ENCODE results near the gene ERC2.

ERC2 gene

GRCh38 chr3:55751730-55752129, 716.5 kb downstream of the ERC2 start:
- Histone ChIP-seq H3K79me2 (ENCODE audit: control insufficient read depth, insufficient read depth, low read length, unreplicated experiment) (no peaks in the 10 kb centered on the region), H3K27me3 (ENCODE audit: insufficient read depth, low read length) (no peaks in the 10 kb centered on the region), H3K4me3 (ENCODE audit: low read depth, low read length) (no peak overlapping the region), H2AFZ (ENCODE audit: low read length, unreplicated experiment) (no peak overlapping the region), H3K36me3 (ENCODE audit: insufficient read depth, low read length) (no peaks in the 10 kb centered on the region), H3K27ac (ENCODE audit: low read depth, low read length) (no peak overlapping the region), H3K4me1 (ENCODE audit: control insufficient read depth, insufficient read depth, low read length, unreplicated experiment) (no peaks in the 10 kb centered on the region)

- Histone ChIP-seq H3K4me1 (ENCODE audit: control insufficient read depth, insufficient read depth, low read length, unreplicated experiment) (no peaks in the 10 kb centered on the region), H3K36me3 (ENCODE audit: insufficient read depth, low read length) (no peaks in the 10 kb centered on the region), H3K4me3 (ENCODE audit: low read depth, low read length) (no peak overlapping the region), H2AFZ (ENCODE audit: low read length, unreplicated experiment) (no peak overlapping the region), H3K27me3 (ENCODE audit: insufficient read depth, low read length) (no peaks in the 10 kb centered on the region), H3K27ac (ENCODE audit: low read depth, low read length) (no peak overlapping the region), H3K79me2 (ENCODE audit: control insufficient read depth, insufficient read depth, low read length, unreplicated experiment) (no peaks in the 10 kb centered on the region)
These were observed 717.7 kb downstream of the ERC2 start for GRCh38 chr3:55750525-55750924.

- Histone ChIP-seq H3K27me3 (ENCODE audit: insufficient read depth, low read length) (no peaks in the 10 kb centered on the region), H3K79me2 (ENCODE audit: control insufficient read depth, insufficient read depth, low read length, unreplicated experiment) (no peaks in the 10 kb centered on the region), H3K27ac (ENCODE audit: low read depth, low read length) (no peak overlapping the region), H3K36me3 (ENCODE audit: insufficient read depth, low read length) (no peaks in the 10 kb centered on the region), H3K4me3 (ENCODE audit: low read depth, low read length) (no peak overlapping the region), H3K4me1 (ENCODE audit: control insufficient read depth, insufficient read depth, low read length, unreplicated experiment) (no peaks in the 10 kb centered on the region), H2AFZ (ENCODE audit: low read length, unreplicated experiment) (no peak overlapping the region)
These were observed 719.2 kb downstream of the ERC2 start for GRCh38 chr3:55749036-55749435.

GRCh38 chr3:55746808-55747413, 721.4 kb downstream of the ERC2 start:
- no peak overlapping the region for H3K4me3 ChIP-seq (ENCODE audit: low read depth, low read length)
- no peak overlapping the region for H3K27ac ChIP-seq (ENCODE audit: low read depth, low read length)
- H2AFZ ChIP-seq (ENCODE audit: low read length, unreplicated experiment), result no peak overlapping the region
- no peaks in the 10 kb centered on the region for H3K27me3 ChIP-seq (ENCODE audit: insufficient read depth, low read length)
- no peaks in the 10 kb centered on the region for H3K79me2 ChIP-seq (ENCODE audit: control insufficient read depth, insufficient read depth, low read length, unreplicated experiment)
- no peaks in the 10 kb centered on the region for H3K4me1 ChIP-seq (ENCODE audit: control insufficient read depth, insufficient read depth, low read length, unreplicated experiment)
- no peaks in the 10 kb centered on the region for H3K36me3 ChIP-seq (ENCODE audit: insufficient read depth, low read length)

GRCh38 chr3:55742832-55743136, 725.5 kb downstream of the ERC2 start:
- Histone ChIP-seq H3K27ac (ENCODE audit: low read depth, low read length) (no peak overlapping the region), H3K79me2 (ENCODE audit: control insufficient read depth, insufficient read depth, low read length, unreplicated experiment) (no peaks in the 10 kb centered on the region), H3K4me3 (ENCODE audit: low read depth, low read length) (no peak overlapping the region), H3K36me3 (ENCODE audit: insufficient read depth, low read length) (no peaks in the 10 kb centered on the region), H2AFZ (ENCODE audit: low read length, unreplicated experiment) (no peak overlapping the region), H3K27me3 (ENCODE audit: insufficient read depth, low read length) (no peaks in the 10 kb centered on the region), H3K4me1 (ENCODE audit: control insufficient read depth, insufficient read depth, low read length, unreplicated experiment) (no peaks in the 10 kb centered on the region)

DNA sequence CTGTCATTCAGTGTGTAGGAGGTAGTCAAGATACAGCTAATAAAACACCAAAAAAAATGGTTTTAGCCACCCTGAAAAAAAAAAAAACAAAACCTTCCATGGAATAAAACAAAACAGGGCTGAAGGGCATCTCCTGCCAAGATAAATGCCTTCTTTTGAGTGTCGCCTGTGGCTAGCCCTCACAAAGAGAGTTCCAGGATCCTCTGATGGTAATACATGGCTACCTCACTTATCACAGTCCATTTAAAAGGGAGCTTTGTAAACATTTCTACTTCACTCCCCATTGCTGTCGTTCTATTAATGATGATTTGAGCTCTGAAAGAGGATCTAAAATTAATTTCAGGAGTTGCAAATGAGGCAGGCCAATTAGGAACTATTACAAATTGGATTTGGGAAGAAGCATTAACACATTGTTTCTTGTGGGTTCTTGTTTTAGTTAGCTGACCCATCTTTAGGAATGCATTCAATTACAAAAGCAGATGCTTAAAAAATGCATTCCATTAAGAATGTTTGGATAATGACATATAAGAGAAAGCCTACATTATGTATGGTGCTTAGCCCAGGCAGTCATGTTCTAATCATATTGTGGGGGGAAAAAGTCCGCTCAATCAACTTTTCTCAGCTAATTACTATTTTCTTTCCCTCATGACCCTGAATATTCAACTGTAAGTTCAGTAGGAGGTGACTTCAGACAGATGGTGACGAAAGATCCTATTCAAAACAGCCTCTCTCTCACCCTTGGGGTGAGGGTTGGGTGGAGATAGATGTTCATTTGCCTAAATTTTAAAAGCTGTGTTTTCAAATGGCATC, 726.0 kb downstream of the ERC2 start:
- no peak overlapping the region for H3K4me3 ChIP-seq (ENCODE audit: low read depth, low read length)
- H3K27me3 ChIP-seq (ENCODE audit: insufficient read depth, low read length), result no peaks in the 10 kb centered on the region
- H3K79me2 ChIP-seq (ENCODE audit: control insufficient read depth, insufficient read depth, low read length, unreplicated experiment), result no peaks in the 10 kb centered on the region
- no peaks in the 10 kb centered on the region for H3K4me1 ChIP-seq (ENCODE audit: control insufficient read depth, insufficient read depth, low read length, unreplicated experiment)
- no peaks in the 10 kb centered on the region for H3K36me3 ChIP-seq (ENCODE audit: insufficient read depth, low read length)
- no peak overlapping the region for H3K27ac ChIP-seq (ENCODE audit: low read depth, low read length)
- H2AFZ ChIP-seq (ENCODE audit: low read length, unreplicated experiment), result no peak overlapping the region

DNA sequence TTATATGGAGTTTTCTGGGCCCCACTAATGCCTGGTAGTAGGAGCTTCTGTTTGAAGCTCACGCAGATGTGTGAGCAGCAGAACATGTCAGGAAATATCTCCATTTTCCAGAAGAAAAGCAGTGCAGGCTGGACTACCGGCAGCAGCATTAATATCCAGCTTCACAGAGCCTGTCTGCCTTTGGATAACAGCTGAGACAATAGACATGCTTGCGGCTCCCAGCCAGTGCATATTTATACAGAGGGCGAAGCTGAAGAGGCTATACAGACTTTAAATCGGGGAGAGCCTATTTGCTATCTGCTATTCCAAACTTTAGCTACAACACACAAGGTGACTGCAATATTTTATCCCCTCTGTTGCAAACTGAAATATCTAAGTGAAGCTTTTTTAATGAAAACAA, 731.1 kb downstream of the ERC2 start:
- H3K79me2 ChIP-seq (ENCODE audit: control insufficient read depth, insufficient read depth, low read length, unreplicated experiment), result no peaks in the 10 kb centered on the region
- no peak overlapping the region for H3K27ac ChIP-seq (ENCODE audit: low read depth, low read length)
- H3K27me3 ChIP-seq (ENCODE audit: insufficient read depth, low read length), result no peaks in the 10 kb centered on the region
- no peaks in the 10 kb centered on the region for H3K4me1 ChIP-seq (ENCODE audit: control insufficient read depth, insufficient read depth, low read length, unreplicated experiment)
- H3K36me3 ChIP-seq (ENCODE audit: insufficient read depth, low read length), result no peaks in the 10 kb centered on the region
- no peak overlapping the region for H2AFZ ChIP-seq (ENCODE audit: low read length, unreplicated experiment)
- H3K4me3 ChIP-seq (ENCODE audit: low read depth, low read length), result no peak overlapping the region

GRCh38 chr3:55735976-55736375, 732.3 kb downstream of the ERC2 start:
- Histone ChIP-seq H3K27ac (ENCODE audit: low read depth, low read length) (no peak overlapping the region), H3K27me3 (ENCODE audit: insufficient read depth, low read length) (no peaks in the 10 kb centered on the region), H3K36me3 (ENCODE audit: insufficient read depth, low read length) (no peaks in the 10 kb centered on the region), H3K4me3 (ENCODE audit: low read depth, low read length) (no peak overlapping the region), H3K4me1 (ENCODE audit: control insufficient read depth, insufficient read depth, low read length, unreplicated experiment) (no peaks in the 10 kb centered on the region), H2AFZ (ENCODE audit: low read length, unreplicated experiment) (no peak overlapping the region), H3K79me2 (ENCODE audit: control insufficient read depth, insufficient read depth, low read length, unreplicated experiment) (no peaks in the 10 kb centered on the region)

DNA sequence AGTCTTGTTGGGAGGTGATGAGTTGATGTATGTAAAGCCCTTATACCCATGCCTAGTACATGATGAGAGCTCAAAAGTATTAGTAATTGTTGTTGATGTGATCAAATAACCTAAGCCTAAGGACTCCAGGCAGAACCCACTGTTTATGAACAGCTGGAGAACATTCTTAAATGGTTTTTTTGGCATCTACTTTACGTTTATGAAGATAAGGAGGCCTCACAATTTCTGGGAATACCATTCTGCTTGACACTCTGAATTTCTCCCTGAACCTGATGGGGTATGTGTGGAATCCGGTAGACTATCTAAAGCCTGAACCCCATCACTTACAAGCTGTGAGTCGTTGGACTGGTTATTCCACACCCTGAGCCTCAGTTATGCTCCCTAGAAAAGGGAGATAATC, 736.5 kb downstream of the ERC2 start:
- H3K4me3 ChIP-seq (ENCODE audit: low read depth, low read length), result no peak overlapping the region
- no peaks in the 10 kb centered on the region for H3K4me1 ChIP-seq (ENCODE audit: control insufficient read depth, insufficient read depth, low read length, unreplicated experiment)
- no peak overlapping the region for H3K27ac ChIP-seq (ENCODE audit: low read depth, low read length)
- H2AFZ ChIP-seq (ENCODE audit: low read length, unreplicated experiment), result no peak overlapping the region
- H3K36me3 ChIP-seq (ENCODE audit: insufficient read depth, low read length), result no peaks in the 10 kb centered on the region
- no peaks in the 10 kb centered on the region for H3K27me3 ChIP-seq (ENCODE audit: insufficient read depth, low read length)
- H3K79me2 ChIP-seq (ENCODE audit: control insufficient read depth, insufficient read depth, low read length, unreplicated experiment), result no peaks in the 10 kb centered on the region

DNA sequence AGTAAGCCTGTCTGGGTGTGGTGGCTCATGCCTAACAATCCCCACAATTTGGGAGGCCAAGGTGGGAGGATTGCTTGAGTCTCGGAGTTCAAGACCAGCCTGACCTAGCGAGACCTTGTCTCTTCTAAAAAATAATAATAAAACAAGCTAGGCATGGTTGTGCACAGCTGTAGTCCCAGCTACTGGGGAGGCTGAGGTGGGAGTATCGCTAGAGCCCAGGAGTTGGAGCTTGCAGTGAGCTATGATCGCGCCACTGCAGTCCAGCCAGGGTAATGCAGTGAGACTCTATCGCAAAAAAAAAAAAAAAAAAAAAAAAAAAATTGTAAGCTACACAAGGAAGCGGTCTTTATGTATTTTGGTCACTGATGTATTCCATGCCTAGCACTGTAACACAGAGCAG, 738.7 kb downstream of the ERC2 start:
- Histone ChIP-seq H3K27ac (ENCODE audit: low read depth, low read length) (no peak overlapping the region), H3K27me3 (ENCODE audit: insufficient read depth, low read length) (peaks cover 6% of the 10 kb centered on the region; the same call in 1 of the 2 replicates), H3K79me2 (ENCODE audit: control insufficient read depth, insufficient read depth, low read length, unreplicated experiment) (no peaks in the 10 kb centered on the region), H3K4me1 (ENCODE audit: control insufficient read depth, insufficient read depth, low read length, unreplicated experiment) (no peaks in the 10 kb centered on the region), H3K36me3 (ENCODE audit: insufficient read depth, low read length) (no peaks in the 10 kb centered on the region), H2AFZ (ENCODE audit: low read length, unreplicated experiment) (no peak overlapping the region), H3K4me3 (ENCODE audit: low read depth, low read length) (no peak overlapping the region)

DNA sequence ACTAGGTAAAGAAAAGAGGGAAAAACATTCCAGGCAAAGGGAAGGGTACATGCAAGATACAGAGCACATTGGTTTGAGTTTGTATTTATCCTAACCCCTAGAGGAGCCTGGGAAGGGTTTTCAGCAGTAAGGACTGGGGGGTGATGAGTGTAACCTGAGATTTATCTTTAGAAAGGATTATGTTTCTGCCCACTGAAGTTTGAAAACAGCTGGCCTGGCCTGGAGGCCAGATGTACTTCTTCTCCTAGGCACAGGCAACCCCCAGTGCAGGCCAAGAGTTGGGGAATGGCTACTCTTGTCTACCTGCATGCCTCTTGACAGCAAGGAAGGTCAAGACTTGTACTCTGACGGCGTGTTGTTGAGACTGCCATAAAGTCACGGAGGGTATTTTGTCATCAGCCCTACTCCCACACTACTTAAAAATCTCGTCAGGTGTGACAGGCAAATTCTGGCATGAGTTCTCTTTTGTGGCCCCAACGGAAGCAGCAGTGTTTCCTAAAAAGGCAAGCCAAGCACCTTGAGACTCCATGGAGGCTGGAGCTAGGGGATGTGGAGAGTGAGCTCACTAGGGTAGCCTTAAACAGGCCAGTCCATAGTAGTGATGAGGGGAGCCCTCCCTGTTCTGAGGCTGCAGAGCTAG, 739.7 kb downstream of the ERC2 start:
- Histone ChIP-seq H2AFZ (ENCODE audit: low read length, unreplicated experiment) (no peak overlapping the region), H3K27ac (ENCODE audit: low read depth, low read length) (no peak overlapping the region), H3K27me3 (ENCODE audit: insufficient read depth, low read length) (peaks cover 6% of the 10 kb centered on the region; the same call in 1 of the 2 replicates), H3K79me2 (ENCODE audit: control insufficient read depth, insufficient read depth, low read length, unreplicated experiment) (no peaks in the 10 kb centered on the region), H3K36me3 (ENCODE audit: insufficient read depth, low read length) (no peaks in the 10 kb centered on the region), H3K4me1 (ENCODE audit: control insufficient read depth, insufficient read depth, low read length, unreplicated experiment) (no peaks in the 10 kb centered on the region), H3K4me3 (ENCODE audit: low read depth, low read length) (no peak overlapping the region)
